Heart right ventricle (tissue), 16 donors: ENCODE measurements around the gene YIPF3. TPM values are rescaled to one million over a fixed set of nuclear protein-coding genes. Genes with fewer than 3 reads are reported as not detected.

ENCODE experiments used
- ATAC-seq, 8 donors: fragments of 200-7000 bp; cut with Tn5 transposase; one replicate each; pipeline ENCODE4 v1.9.1; 2020; ENCODE audit warnings: mild to moderate bottlenecking in 8 of 8, moderate library complexity in 8 of 8, moderate number of reproducible peaks in 1 of 8
- DNase-seq, 2 donors: peaks; one replicate each; pipeline ENCODE4 v3.0.0-alpha.2; 2020
- H3K27ac ChIP-seq, 10 donors: fragments of 200-600 bp; sonication (generic) in 2 of 10; one replicate each; pipeline versions ENCODE4 v1.5.0 to v1.8.0; 2020 to 2022; ENCODE audit warnings: mild to moderate bottlenecking in 3 of 10
- H3K27me3 ChIP-seq, 7 donors: fragments of 200-600 bp; one replicate each; pipeline ENCODE4 v1.8.0; 2021 to 2022; ENCODE audit warnings: mild to moderate bottlenecking in 2 of 7
- H3K36me3 ChIP-seq, 9 donors: fragments of 200-600 bp; sonication (generic) in 1 of 9; one replicate each; pipeline versions ENCODE4 v1.5.0 to v1.8.0; 2020 to 2022; ENCODE audit warnings: mild to moderate bottlenecking in 2 of 9
- H3K4me1 ChIP-seq, 9 donors: fragments of 200-600 bp; sonication (generic) in 1 of 9; one replicate each; pipeline versions ENCODE4 v1.5.0 to v1.8.0; 2020 to 2022; ENCODE audit warnings: mild to moderate bottlenecking in 4 of 9
- H3K4me3 ChIP-seq, 10 donors: fragments of 200-600 bp; sonication (generic) in 2 of 10; one replicate each; pipeline versions ENCODE4 v1.5.0 to v1.8.0; 2020 to 2022; ENCODE audit warnings: mild to moderate bottlenecking in 7 of 10, moderate library complexity in 2 of 10
- H3K9me3 ChIP-seq, 11 donors: fragments of 200-600 bp in 10 of 11; sonication (generic) in 2 of 11; one replicate each; pipeline versions ENCODE4 v1.5.0 to v1.8.0; 2013 to 2022; ENCODE audit warnings: mild to moderate bottlenecking in 2 of 11, control low read depth in 1 of 11, moderate library complexity in 1 of 11
- CTCF ChIP-seq, 9 donors: fragments of 200-600 bp; sonication (generic) in 2 of 9; IDR thresholded peaks; one replicate each; pipeline versions ENCODE4 v1.5.0 to v1.8.0; 2021 to 2022; ENCODE audit warnings: antibody characterized with exemption in 9 of 9, mild to moderate bottlenecking in 5 of 9, moderate library complexity in 1 of 9
- WGBS, 2 donors: extraction: QIAGEN DNeasy Blood & Tissue Kit; methylation state at CpG; one replicate each; pipeline ENCODE4 v1.1.7; 2013; ENCODE audit warnings: inconsistent platforms in 1 of 2; 5-methylcytosine and 5-hydroxymethylcytosine counted together
- intact Hi-C, 10 donors: fragments of 100-400 bp; cut with DNase I; formaldehyde crosslinking; loops; one replicate each; pipeline versions ENCODE4 v1.11.1 to v1.14.2; 2022
- polyA plus RNA-seq, 2 donors: library from polyadenylated mRNA; stranded (reverse); fragments of 200-250 nt; gene quantifications; one replicate each; pipeline ENCODE4 v1.2.3, GENCODE V29; 2013
- total RNA-seq, 10 donors: library from RNA; stranded (reverse); fragmentation: NEBNext Ultra II Directional in 3 of 10; extraction: Animal tissue kit (Norgen Biotek cat#: 25700) in 3 of 10; gene quantifications; one replicate each; pipeline versions ENCODE4 v1.2.1 to v1.2.4, GENCODE V29; 2021 to 2023
- donor health status: Arrhythmogenic right ventricular cardiomyopathy.
- donor health status: ischemic (EF 13 %, LVEDD 7.1; RV severe dilation, severe dysfunction).
- donor health status: healthy with polysubstance abuse.
- donor health status: DM: no; HTN: yes; CAD: no.
- donor health status: DM: no; HTN: no; CAD: no.
- donor health status: ischemic (EF 25% LVEDD 6.9; RV normal size, moderate dysfunction).
- donor health status: ischemic (EF 25% LVEDD 5.7; RV mildly dilated, moderate dysfunction).
- donor health status: healthy.
- donor health status: DM: yes; HTN: yes; CAD: no.
- donor health status: Ischemic cardiomyopathy.
- donor health status: ischemic (EF 35%, LVEDD 5.7; RV mildly dilated, moderate dysfunction).
- donor health status: nonischemic (EF 11% LVEDD 7.7; RV severe dilation, severe dysfunction).
- donor health status: DM: yes; HTN: yes; CAD: no.
- donor health status: PGD.
- donor health status: ischemic (EF 29% LVEDD 5.4; RV normal size, mild dysfunction).
- donor health status: nonischemic (EF 23%, LVEDD 6.1; RV moderate dilation, normal function).

Gene YIPF3
- total and polyA plus RNA-seq, 12 donors = 50.3 to 115 (median 69.0) TPM

- Histone ChIP-seq H3K27me3 (no peaks in the 10 kb centered on the region), H3K4me1 (peaks cover 0 to 58% (median 31%) of the 10 kb centered on the region in 9 donors), H3K4me3 (no peak overlapping the region), H3K36me3 (peaks cover 0 to 14% (median 0%) of the 10 kb centered on the region in 9 donors), H3K27ac (peak overlapping the region in 5 of 10 donors; percentile 5 to 84 (median 53)), H3K9me3 (no peaks in the 10 kb centered on the region)
- 46 to 50% methylated on average over 3 of the region's 3 CpGs for WGBS, 2 donors
- intact Hi-C loops = loop anchor here in 2 of 10 donors (2.0 to 10.0 kb wide), 2 partner anchors 38 to 128 kb away; partner anchors contain the start of genes DLK2 (in 1 of the 2) and ZNF318 (in 1 of the 2)
- no peak for DNase-seq
- TF ChIP-seq CTCF (IDR thresholded peaks at IDR 0.05) = no peak
- ATAC-seq = peak in 6 of 8 donors; percentile 6 to 23 (median 16)
Observed at GRCh38 chr6:43492673-43493072, 24.1 kb downstream of the YIPF3 start.

DNA sequence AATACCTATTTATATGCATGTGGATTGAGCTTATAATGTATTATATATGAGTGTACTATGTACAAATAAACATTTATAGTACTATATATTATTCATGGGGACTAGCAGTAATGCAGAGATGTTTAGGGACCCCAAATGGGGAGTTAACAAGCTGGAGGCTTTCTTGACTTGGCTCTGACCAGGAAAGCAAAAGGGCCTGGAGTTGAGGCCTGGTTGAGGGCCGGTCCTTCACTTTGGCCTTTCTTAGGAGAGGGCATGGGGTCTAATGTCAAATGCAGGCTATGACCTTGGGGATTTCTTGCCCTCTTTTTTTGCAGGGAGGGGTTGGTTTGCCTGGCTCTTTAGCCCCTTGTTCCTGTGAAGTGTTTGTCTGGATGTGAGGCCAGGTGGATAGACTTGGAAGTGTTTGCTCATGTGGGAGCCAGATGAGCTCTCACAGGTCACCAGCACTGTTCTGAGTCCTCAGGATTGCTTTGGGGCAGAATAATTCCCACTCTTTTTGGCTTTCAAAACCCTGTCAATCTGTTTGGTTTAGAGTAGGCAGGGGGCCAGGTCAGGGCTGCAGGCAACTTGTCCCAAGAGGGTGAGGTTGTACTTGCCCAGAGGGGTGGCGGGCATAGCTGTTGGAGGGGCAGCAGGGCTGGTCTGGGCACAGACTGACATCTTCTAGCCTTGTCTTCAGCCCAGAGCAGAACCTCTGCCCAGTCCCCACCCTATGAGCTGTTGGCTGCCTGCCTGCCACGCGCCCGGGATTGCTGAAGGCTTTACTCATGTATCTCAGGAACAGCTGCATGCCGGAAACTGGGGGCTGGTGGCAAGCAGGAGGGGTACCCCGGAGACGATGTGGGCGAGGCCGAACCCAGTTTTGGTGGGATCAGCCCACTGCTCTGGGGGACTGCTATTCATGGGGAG lies 24.7 kb downstream of the YIPF3 start:
- peak; percentile 71 to 90 (median 82) for ATAC-seq
- WGBS, 2 donors = 23 to 27% methylated on average over 10 of the region's 10 CpGs
- H3K27me3 ChIP-seq = no peaks in the 10 kb centered on the region
- H3K36me3 ChIP-seq = peaks cover 0 to 14% (median 0%) of the 10 kb centered on the region in 9 donors
- TF ChIP-seq CTCF (IDR thresholded peaks at IDR 0.05) = no peak
- H3K4me3 ChIP-seq = no peak overlapping the region
- intact Hi-C loops = loop anchor here in 2 of 10 donors (2.0 to 10.0 kb wide), 2 partner anchors 37 to 127 kb away; partner anchors contain the start of genes DLK2 (in 1 of the 2) and ZNF318 (in 1 of the 2)
- DNase-seq = peak; percentile 84 to 85
- H3K4me1 ChIP-seq = peaks cover 0 to 52% (median 29%) of the 10 kb centered on the region in 9 donors
- H3K27ac ChIP-seq = peak overlapping the region in 7 of 10 donors; percentile 5 to 84 (median 50)
- H3K9me3 ChIP-seq = no peaks in the 10 kb centered on the region

DNA sequence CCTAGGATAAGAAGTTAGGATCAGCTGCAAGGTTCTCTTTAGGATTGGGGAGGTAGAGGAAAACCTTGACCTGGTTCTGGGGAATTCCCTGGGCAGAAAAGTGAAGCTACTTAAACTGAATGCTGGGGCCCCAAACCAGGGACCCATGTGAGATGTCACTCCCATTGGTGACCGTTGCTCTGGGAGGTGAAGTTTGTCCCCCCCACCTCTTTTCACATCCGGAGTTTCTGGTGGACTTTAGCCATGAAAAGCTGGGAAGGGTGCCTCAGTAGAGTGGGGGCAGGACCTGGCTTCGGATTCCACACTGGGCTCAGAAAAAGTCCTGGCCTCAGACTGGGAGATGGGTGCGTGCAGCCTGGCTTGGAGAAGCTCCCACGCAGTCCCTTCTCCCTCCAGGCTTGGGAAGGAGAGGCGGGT lies 26.2 kb downstream of the YIPF3 start:
- ATAC-seq (no peak), DNase-seq (no peak)
- Histone ChIP-seq H3K27ac (peak overlapping the region in 1 of 10 donors; percentile 47), H3K9me3 (no peaks in the 10 kb centered on the region), H3K27me3 (no peaks in the 10 kb centered on the region), H3K4me3 (no peak overlapping the region), H3K4me1 (peaks cover under 1 to 37% (median 19%) of the 10 kb centered on the region in 9 donors), H3K36me3 (peaks cover 0 to 24% (median 0%) of the 10 kb centered on the region in 9 donors)
- WGBS, 2 donors = 52 to 57% methylated on average over 6 of the region's 6 CpGs
- intact Hi-C loops = loop anchor here in 1 of 10 donors (10.0 kb wide), 1 partner anchor 126 kb away; the partner anchor contains the start of gene ZNF318
- no peak for TF ChIP-seq CTCF (IDR thresholded peaks at IDR 0.05)
